Left renal cortex interstitium (tissue), 4 donors: ENCODE data around the gene SH3PXD2A. TPM values are rescaled to one million over a fixed set of nuclear protein-coding genes. Genes with fewer than 3 reads are reported as not detected.

Source experiments
- DNase-seq, 4 donors: peaks; one replicate each; pipeline ENCODE4 v3.0.0-alpha.2; 2013; ENCODE audit warnings: low read depth in 4 of 4, low spot score in 2 of 4, missing footprints in 1 of 4
- polyA plus RNA-seq, 4 donors: library from polyadenylated mRNA; unstranded; fragments of 120-200 nt; gene quantifications; one replicate each; pipeline ENCODE4 v1.2.1, GENCODE V29; 2013; ENCODE audit not compliant: insufficient read length in 4 of 4

The SH3PXD2A gene
- polyA plus RNA-seq, 4 donors, result 27.6 to 35.5 (median 29.4) TPM

DNA sequence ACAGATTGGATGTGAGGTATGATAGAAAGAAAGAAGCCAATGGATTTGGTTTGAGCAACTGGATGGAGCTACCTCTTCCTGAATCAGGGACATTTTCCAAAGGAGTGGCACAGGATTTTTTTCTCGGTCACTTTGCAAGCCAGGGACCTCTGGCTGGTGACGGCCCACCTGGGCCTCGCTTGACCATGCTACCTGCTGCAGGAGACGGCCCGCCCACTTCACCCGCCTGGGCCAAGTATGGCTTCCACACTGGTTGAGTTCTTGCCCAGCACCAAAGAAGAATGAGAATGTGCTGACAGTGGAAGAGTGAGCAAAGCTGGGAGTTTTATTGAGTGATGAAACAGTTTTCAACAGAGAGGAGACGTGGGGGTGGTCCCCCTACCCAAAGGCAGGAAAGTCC, 24.5 kb upstream of the SH3PXD2A start:
- DNase-seq, result no peak

DNA sequence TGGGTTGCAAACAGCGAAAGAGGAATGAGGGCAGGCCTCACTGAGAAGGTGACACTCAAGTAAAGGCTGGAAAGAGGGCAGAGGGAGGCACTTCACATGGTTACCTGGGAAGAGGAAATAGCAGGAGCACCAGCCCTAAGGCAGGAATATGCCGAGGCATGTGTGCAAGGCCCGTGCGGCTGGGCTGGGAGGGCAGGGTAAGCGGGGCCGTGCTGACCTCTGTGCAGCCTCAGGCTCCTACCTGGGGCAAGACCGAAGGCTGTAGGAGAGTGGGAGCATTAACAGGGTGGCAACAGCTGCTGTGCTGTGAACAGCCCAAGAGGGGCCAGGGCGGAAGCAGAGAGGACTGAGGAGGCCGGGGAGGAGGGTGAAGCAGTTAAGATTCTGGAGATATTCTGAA, 24.0 kb upstream of the SH3PXD2A start:
- DNase-seq, result no peak

DNA sequence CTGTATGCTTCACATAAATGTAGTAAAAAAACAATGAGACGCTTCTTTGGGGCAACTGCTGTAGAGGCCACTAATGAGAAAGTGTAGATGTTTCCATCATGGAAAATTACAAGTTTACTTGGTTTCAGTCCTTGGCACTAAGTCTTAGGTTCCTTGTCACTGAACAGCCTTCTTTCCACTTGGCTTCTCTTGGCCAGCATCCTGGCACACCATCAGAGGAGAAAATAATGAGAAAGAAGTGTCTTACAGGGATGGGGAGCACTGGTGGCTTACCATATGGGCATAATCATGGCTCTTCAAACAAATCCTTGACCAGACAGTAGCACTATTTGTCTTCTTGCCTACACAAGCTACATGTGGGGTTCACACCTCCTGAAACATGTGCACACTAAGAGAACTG, 22.5 kb upstream of the SH3PXD2A start:
- DNase-seq, result no peak

DNA sequence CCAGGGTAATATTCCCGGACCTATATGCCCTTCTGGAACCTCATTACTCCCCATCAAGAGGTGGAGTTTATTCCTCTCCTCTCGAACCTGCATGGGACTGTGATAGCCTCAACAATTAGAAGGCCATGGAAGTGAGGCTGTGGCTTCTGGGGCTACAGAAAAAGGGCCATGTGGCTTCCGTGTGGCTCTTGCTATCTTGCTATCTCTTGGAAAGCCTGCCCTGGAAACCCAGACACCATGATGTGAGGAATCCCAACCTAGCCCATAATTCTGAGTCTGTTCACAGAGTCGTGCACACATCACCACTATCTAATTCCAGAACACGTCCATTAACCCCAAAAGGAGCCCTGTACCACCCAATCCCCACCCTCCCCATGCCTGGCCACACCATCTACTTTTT, 20.8 kb upstream of the SH3PXD2A start:
- no peak for DNase-seq

DNA sequence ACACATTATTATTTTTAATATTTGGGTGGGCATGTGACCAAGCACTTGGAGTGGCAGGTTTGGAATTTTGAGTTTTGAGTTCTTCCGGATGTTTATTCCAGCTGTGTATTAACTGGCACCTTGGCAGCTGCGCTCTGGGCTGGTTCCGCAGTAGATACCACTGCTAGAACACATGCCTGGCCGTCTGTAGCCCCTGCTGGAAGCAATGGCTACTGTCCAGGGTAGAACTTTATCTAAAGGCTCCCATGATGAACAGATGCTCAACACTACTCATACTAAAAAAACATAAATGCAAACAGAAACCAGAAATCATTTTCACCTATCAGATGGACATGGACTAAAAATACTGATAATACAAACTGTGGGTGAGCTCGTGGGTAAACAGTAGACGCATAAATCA, 19.4 kb upstream of the SH3PXD2A start:
- no peak for DNase-seq

DNA sequence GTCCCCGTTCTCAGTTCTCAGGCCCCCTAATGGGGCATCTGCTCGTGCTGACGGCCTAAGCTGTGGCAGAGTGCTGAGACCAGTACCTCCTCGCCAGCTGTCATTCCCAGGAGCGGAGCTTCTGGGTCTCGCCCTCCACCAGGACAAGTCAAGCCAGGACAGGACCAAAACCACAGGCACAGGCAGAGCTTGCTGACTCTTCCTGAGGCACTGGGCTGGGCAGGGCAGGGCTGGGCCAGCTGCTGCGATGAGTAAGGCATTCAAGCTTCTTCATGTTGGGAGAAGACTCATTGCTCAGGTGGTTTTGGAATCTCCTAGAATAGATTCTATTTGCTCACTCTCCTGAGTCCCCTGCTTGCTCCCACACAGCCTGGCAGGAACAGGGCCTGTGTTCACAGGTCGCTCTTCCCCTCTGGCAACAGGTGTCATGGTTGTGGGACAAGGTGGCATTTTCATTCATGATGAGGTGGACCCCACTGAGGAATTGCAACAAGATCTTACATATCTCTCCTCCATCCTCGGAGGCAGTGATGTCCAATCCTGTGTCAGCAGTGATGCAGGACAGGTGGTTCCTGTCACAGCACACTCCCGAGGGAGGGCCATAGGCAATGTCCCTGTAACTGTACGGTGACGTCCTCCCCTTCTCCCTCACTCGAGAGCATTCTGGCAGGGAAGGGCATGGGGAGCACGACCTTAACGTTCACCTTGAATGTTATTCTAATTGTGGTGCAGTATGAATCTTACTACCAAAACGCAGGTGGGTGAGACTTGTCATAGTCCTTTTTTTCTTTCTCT, 17.0 kb upstream of the SH3PXD2A start:
- no peak for DNase-seq

DNA sequence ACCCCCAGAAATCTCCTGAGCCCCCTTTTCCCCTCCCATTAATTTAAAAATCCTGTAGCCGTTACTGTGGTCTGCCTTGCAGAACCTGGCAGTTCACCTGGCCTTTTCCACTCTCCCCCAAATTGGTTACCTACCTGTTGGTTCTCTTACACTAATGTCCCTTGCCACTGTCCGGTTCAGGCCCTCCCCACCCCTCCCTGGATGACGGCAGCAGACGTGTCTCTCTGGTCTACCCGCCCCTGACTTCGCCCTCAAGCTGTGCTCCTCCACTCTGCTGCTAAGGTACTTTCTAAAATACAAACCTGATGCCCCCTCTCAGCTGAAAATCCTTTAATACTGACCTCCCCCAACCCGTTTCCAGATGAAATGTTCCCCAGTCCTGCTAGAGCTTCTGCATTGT, 15.6 kb upstream of the SH3PXD2A start:
- DNase-seq, result no peak

DNA sequence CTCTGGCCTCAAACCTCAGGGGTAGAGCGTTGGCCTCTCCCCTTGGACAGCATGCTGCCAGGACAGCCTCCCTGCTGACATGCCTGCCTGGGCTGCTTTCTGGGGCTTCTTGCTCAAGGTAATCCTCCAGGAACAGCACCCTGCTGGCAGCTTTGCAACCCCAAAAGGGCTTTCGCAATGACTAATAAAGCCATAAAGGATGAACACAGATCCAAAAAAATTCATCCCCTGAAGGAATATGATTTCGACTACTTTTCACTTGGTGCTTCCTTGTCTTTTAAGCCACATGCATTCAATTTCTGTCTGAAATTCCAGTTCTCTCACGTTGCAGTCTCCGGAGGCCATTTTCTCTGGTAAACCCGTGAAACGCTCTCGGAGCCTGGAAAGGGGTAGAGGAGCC, 15.1 kb upstream of the SH3PXD2A start:
- DNase-seq, result no peak

DNA sequence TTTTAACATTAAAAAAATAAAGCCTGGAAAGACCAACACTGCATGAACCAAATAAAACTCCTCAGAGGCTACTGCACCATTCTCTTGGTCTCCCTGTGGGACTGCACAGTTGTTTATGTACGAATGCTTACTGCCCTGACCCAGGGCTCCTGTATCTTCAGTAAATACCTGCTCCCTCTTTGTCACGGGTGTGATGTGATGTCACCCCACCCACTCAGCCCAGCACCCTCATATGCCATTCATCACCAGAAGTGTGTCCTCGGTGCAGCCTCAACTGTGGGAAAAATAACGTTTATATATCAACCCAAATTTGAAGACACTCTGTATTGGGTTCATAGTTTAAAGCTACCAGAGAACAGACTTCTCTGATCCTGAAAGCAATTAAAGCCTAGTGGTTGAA, 14.0 kb upstream of the SH3PXD2A start:
- no peak for DNase-seq

DNA sequence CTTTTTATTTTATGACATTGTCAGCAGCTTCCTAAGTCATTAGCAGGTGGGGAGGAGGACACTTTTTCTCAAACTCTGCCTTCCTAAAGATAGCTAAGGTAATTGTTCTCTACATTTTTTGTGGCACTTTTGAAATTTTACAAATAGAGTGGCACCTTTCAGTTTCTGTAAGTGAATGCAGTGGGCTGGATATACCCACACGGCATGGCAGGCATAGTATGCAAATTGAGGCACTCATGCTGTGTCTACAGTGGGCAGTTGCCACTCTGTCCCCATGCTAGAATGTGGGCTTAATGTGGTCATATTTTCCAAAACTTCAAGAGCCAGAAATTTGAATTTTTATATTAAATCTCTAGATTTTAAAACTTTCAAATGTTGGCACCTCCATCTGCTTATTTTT, 12.8 kb upstream of the SH3PXD2A start:
- DNase-seq, result no peak

DNA sequence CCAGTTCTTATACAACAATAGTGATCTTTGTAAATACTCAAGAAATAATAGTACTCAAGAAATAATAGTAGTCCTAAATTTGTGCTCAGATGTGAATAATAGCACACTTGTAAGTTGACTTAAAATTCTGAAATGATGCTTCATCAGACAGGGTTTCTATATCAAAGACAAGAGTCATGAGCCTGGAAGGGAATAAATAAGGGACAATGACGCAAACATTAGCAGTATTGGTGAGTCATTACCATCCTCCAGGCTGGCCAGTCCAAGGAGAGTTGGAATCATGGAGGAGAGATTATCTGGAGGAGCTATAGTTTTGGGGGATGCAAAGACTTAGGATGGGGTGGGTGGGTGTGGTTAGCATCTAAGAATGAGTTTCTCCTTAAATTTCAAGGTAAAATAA, 6.1 kb upstream of the SH3PXD2A start:
- DNase-seq, result no peak

DNA sequence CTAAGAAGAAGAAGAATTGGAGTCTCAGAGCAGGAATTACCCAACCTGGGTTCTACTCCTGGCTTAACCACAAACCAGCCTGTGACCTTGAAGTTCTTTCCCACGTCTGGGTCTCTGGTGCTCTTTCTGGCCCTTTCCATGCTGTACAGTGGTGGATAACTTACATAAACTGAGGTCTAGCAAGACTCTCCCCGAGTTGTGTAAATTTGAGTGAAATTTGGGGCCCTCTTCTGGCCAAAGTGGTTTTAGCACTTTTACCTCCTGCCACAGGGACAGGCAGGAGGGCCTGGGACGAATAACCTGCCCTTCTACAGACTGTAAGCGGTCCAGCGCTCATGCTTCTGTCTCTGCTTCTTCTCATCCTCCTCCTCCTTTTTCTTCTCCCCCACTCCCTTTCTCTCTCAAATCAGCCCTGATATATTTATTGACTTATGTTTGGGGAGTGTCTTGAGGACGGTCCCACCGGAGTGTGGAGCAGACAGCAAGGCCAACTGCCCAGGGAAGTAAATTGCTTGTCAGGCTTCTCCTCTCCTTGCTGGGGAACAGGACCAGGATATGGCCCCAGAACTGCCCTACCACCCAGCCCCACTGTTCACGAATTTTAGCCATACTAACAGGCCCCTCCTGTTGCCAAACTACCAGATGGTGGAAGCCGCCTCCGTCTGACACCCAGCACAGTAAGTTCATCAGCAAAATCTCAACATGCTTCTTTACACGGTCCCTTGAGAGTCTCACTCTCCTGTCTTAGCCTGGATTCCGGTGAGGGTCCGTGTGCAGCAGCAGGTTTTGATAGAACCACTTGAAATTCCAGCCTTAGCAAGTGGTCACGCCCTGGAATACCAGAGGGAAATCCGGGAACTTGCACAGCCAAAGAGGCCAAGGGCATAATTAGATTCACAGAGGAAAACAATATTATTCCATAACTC, 4.0 kb upstream of the SH3PXD2A start:
- peak in 1 of 4 donors; percentile 81 for DNase-seq

DNA sequence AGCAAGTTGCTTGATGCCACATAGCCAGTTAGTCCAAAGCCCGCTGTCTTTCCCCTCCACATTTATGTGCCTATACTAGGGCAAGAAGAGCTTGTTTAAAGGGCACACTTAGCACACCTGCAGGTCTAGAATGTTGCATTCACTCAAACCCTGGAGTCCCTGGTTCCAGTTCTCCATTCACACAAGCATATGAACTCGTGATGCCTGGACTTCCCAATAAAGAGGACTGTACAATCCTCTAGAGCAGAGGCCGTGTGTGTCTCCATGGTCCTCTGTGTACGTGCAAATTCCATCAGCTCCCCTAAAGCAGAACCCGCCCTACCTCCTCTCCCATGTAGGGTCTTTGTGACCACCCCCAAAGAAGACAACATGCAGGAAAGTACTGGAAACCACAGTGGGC, 3.0 kb upstream of the SH3PXD2A start:
- no peak for DNase-seq

DNA sequence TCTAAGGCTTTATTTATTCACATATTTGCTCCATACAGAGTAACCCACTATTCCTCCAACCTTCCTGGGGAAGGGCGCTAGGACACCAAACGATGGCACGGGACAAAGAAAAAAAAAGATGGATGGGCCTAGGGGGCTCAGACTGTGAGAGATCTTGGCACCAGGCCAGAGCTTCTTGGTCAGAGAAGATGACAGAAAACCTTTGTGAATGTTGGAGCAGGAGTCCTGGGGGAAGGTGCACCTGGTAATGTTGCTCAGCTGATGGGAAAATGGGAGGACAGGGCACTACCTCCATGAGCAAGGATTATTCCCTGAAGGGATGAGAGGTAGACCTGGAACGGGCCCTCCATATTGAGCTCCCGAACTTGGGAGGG, 1.4 kb upstream of the SH3PXD2A start:
- no peak for DNase-seq

DNA sequence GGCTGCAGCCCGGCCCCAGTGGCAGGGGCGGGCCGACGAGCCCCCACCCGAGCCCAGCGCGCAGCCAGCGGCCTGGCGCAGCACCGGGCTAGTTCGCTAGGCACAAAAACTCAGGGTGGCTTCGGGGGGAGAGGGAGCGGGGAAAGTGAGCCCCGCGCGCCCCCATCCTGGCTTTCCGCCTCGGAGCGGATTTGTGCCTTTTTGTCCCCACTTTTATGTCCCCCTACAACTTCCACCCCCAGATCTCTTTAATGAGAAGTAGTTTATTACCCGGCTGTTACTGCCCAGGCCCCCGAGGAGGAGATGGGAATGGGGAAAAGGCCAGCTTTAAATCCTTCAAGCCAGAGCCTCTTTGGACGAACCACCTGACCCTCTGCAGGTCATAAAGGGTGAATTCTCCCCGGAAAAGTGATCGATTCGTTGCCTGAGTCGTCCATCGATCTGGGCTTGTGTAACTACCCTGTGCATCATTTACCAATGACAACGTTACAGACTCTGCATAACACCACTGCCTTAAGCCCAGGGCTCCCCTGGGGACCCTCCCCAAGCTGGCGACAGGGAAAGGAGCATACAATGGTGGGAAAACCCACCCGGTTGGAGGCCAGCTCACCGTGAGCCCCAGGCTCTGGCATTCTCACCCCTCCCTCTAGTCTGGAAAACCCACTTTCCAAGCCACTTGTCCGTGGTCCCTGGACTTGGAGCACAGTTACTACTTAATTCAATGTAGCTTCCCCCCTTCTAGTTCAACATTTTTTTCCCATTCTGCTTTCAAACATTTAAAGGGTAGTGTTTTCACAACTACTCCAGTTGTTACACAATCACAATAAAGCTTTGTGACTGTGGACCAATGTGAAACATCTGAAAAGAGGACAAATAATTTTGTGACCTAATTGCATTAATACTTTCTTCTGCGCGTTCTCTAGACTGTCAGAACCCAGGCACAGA, 748 bp upstream of the SH3PXD2A start:
- DNase-seq, result no peak

DNA sequence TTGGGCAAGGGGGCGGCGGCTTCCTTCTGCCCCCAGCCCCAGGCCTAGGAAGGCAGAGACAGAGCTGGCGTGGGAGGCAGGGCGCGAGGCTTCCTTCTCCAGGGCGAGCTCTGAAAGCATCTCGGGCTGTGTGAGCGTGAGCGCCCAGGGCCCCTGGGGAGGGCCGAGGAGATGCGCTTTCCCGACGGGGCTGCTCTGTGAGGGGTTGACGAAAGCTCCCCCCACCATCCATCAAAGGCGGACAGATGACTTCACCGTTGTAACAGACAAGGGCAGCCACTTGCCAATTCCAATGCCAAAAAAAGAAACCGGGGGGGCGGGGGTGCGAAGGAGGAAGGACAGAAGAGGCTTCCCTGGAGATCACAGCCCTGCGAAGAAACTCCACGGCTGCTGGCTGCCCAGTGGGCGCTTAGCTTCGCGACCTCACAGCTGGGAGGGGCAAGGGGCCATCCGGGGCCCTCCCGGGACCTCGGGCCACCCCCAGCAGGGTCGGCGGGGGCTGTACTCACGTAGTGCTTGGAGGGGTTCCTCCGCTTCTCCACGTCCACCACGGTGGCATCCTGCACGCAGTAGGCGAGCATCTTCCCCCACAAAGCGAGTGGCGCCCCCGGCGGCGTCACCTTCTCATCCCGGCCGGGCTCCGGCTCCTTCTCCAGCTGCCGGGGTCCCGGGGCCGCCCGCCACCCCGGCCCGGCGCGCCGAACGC, 537 bp downstream of the SH3PXD2A start:
- no peak for DNase-seq

DNA sequence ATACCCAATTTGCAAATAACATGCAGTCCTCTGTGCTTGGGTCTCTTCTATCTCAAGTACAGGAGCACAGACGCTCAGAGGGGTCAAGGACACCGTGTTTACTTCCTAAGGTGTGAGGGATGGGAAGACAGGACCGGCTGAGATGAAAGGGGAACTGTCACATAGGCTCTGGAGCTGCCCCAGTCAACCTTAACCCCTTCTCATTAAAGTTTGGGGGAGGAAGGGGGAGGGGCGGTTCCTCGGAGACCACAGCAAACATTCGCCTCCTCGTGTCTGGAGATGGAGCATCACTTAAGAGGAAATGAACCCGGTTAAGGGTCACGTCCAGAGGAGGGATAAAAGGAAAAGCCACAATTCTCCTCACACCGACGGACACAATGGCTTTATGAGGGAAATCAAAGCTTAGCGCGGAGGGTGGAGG, 1.1 kb downstream of the SH3PXD2A start:
- peak in 1 of 4 donors; percentile 65 for DNase-seq

DNA sequence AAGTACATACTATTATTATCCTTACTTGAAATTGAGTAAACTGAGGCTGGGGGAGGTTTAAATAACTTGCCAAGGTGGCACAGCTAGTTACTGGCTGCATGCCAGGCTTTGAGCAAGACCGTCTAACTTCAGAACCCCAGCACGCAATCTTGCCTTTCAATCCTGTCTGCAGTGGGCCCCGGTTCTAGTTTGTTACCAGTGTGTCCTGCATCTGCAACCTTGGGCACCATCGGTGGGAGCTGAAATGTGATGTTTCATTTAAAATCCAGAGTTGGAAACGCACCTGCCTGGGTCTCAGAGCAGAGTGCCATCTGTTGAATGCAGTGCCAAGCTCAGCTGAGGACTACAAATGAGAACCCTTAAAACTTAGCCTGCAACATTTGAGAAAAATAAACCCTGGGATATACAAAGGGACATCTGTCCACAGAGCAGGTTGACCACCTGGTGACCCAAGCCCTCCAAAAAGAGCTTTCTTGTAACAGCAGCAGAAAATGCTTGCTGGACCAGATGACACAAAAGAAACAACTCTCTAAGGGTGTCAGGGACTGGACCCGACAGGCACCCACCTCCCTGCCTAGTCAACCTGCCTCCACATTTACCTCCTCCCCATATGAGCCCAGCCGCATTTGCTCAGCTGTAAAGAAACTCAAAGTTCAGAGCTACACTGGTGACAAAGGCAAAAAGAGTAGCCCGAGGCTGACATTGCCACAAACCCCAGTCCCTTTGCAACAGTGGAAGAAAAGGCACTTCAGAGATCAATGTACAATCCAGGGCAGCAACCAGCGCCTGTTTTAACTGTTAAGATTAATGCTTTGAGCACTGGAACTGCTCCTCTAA, 1.7 kb downstream of the SH3PXD2A start:
- DNase-seq, result no peak

DNA sequence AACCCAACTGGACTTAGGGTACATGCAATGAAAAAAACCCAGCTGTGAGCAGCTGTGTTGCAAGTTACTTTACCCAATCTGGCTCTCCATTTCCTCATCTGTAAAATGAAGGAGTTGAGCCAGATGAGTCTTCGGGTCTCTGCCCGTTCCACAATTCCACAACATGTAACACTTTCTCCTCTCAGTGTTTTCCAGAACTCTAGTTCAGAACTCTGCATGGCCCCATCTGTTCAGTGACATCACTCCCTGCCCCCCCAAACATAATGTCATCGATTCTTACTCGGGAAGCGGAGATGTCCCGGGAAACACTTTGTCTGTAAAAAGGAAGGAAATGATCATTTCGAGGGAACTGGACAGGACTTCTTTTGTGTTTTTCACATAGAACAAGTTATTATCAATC, 2.5 kb downstream of the SH3PXD2A start:
- DNase-seq, result no peak
